Right atrium auricular region (tissue), 2 donors: Measurements from ENCODE around the gene PTGR1. TPM values are rescaled to one million over a fixed set of nuclear protein-coding genes. Genes with fewer than 3 reads are reported as not detected.
"Not testable (repeated sequence)": the region's sequence is repeated elsewhere in the genome, so short reads cannot be mapped to it uniquely, and the experiment has no call there.

Experiments
- DNase-seq: peaks from one replicate; pipeline ENCODE4 v3.0.0-alpha.2; 2019; ENCODE audit warnings: low spot score
- H3K27ac ChIP-seq, 2 donors: fragments of 200-600 bp; sonication (generic); 1 replicate in 1 of 2; 2 replicates in 1 of 2; pipeline ENCODE4 v1.5.1; 2016 to 2019
- H3K27me3 ChIP-seq, 2 donors: fragments of 200-600 bp; sonication (generic); one replicate each; pipeline versions ENCODE4 v1.5.1 to v1.6.0; 2017 to 2019
- H3K36me3 ChIP-seq: fragments of 200-600 bp; sonication (generic); one replicate; pipeline ENCODE4 v1.5.1; 2016
- H3K4me1 ChIP-seq, 2 donors: fragments of 200-600 bp; sonication (generic); one replicate each; pipeline versions ENCODE4 v1.5.1 to v1.6.0; 2017 to 2019
- H3K4me3 ChIP-seq, 2 donors: fragments of 200-600 bp; sonication (generic); 1 replicate in 1 of 2; 2 replicates in 1 of 2; pipeline ENCODE4 v1.5.1; 2017 to 2019; ENCODE audit warnings: mild to moderate bottlenecking in 1 of 2, moderate library complexity in 1 of 2
- H3K9me3 ChIP-seq, 2 donors: fragments of 200-600 bp; sonication (generic); one replicate each; pipeline ENCODE4 v1.5.1; 2019
- CTCF ChIP-seq, 2 donors: fragments of 200-600 bp; sonication (generic); IDR thresholded peaks; one replicate each; pipeline ENCODE4 v1.5.1; 2019; ENCODE audit warnings: antibody characterized with exemption in 2 of 2
- total RNA-seq, 2 donors: library from RNA; depleted of rRNA; stranded (reverse); fragments of >200 nt; gene quantifications; one replicate each; pipeline ENCODE4 v1.1.0, GENCODE V29; 2016

PTGR1 gene
- total RNA-seq, 2 donors from 2014 or later: 23.9 to 38.8 TPM

GRCh38 chr9:111586378-111586777, 13.1 kb downstream of the PTGR1 start:
- Histone ChIP-seq H3K27ac (no peak overlapping the region), H3K36me3 (peaks cover 43% of the 10 kb centered on the region), H3K4me3 (no peak overlapping the region), H3K27me3 (no peaks in the 10 kb centered on the region), H3K9me3 (no peaks in the 10 kb centered on the region), H3K4me1 (no peaks in the 10 kb centered on the region)
- no peak for TF ChIP-seq CTCF (IDR thresholded peaks at IDR 0.05)
- no peak for DNase-seq

- Histone ChIP-seq H3K4me1 (no peaks in the 10 kb centered on the region), H3K27ac (no peak overlapping the region), H3K36me3 (peaks cover 50% of the 10 kb centered on the region), H3K27me3 (no peaks in the 10 kb centered on the region), H3K4me3 (no peak overlapping the region), H3K9me3 (no peaks in the 10 kb centered on the region)
- no peak for DNase-seq
- no peak for TF ChIP-seq CTCF (IDR thresholded peaks at IDR 0.05)
These were observed 16.6 kb downstream of the PTGR1 start for GRCh38 chr9:111582888-111583287.

GRCh38 chr9:111572950-111573604, 26.4 kb downstream of the PTGR1 start:
- no peak for TF ChIP-seq CTCF (IDR thresholded peaks at IDR 0.05)
- peaks cover 0 to 8% of the 10 kb centered on the region in 2 donors for H3K9me3 ChIP-seq
- DNase-seq: no peak
- H3K4me1 ChIP-seq: no peaks in the 10 kb centered on the region
- no peak overlapping the region for H3K27ac ChIP-seq
- H3K4me3 ChIP-seq: no peak overlapping the region
- no peaks in the 10 kb centered on the region for H3K27me3 ChIP-seq
- peaks cover 90% of the 10 kb centered on the region for H3K36me3 ChIP-seq

GRCh38 chr9:111568127-111568526, 31.3 kb downstream of the PTGR1 start:
- not testable (repeated sequence) for DNase-seq, H3K27ac ChIP-seq, H3K4me3 ChIP-seq, H3K27me3 ChIP-seq, H3K4me1 ChIP-seq
- H3K36me3 ChIP-seq: peaks cover 84% of the 10 kb centered on the region
- peaks cover 0 to 12% of the 10 kb centered on the region in 2 donors for H3K9me3 ChIP-seq

- no peak for TF ChIP-seq CTCF (IDR thresholded peaks at IDR 0.05)
- Histone ChIP-seq H3K4me1 (no peaks in the 10 kb centered on the region), H3K4me3 (no peak overlapping the region), H3K9me3 (peaks cover 0 to 12% of the 10 kb centered on the region in 2 donors), H3K27ac (no peak overlapping the region), H3K27me3 (no peaks in the 10 kb centered on the region), H3K36me3 (peaks cover 78% of the 10 kb centered on the region)
- DNase-seq: no peak
These were observed 33.2 kb downstream of the PTGR1 start for GRCh38 chr9:111566234-111566633.

- peaks cover 33% of the 10 kb centered on the region for H3K36me3 ChIP-seq
- H3K27me3 ChIP-seq: no peaks in the 10 kb centered on the region
- TF ChIP-seq CTCF (IDR thresholded peaks at IDR 0.05): no peak
- no peak for DNase-seq
- no peaks in the 10 kb centered on the region for H3K4me1 ChIP-seq
- peaks cover 0 to 12% of the 10 kb centered on the region in 2 donors for H3K9me3 ChIP-seq
- no peak overlapping the region for H3K27ac ChIP-seq
- no peak overlapping the region for H3K4me3 ChIP-seq
These were observed 38.2 kb downstream of the PTGR1 start for GRCh38 chr9:111561165-111561719.
